Erythroblast (primary cell): ENCODE results near the gene ZCCHC7.

Experiments
- DNase-seq, 2 experiments: peaks; one replicate each; lab custom pipeline; 2025; lab: John Stamatoyannopoulos, UW
- GATA1 ChIP-seq: IDR thresholded peaks from 2 replicates; pipeline ENCODE4 v1.6.1; 2011; ENCODE audit warnings: low read depth, mild to moderate bottlenecking, control low read depth, low read length, moderate library complexity
- POLR2A ChIP-seq: IDR thresholded peaks from 2 replicates; pipeline ENCODE4 v1.6.1; 2011; ENCODE audit warnings: mild to moderate bottlenecking, low read length

ZCCHC7 gene

DNA sequence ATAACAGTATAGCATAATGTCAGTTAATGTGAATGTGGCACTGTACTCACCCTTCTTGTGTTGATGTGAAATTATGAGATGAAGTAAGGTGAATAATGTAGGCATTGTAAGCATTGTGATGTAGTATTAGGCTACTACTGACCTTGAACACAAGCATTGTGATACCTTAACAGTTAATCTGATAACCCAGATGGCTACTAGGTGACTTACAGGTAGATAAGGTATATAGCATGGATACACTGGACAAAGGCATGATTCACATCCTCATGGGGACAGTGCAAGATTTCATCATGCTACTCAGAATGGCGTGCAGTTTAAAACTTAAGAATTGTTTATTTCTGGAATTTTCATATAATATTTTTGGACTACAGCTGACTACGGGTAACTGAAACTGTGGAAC is 134.8 kb downstream of the ZCCHC7 start:
- DNase-seq = no peak
- TF ChIP-seq GATA1 (no peak), POLR2A (no peak)

DNA sequence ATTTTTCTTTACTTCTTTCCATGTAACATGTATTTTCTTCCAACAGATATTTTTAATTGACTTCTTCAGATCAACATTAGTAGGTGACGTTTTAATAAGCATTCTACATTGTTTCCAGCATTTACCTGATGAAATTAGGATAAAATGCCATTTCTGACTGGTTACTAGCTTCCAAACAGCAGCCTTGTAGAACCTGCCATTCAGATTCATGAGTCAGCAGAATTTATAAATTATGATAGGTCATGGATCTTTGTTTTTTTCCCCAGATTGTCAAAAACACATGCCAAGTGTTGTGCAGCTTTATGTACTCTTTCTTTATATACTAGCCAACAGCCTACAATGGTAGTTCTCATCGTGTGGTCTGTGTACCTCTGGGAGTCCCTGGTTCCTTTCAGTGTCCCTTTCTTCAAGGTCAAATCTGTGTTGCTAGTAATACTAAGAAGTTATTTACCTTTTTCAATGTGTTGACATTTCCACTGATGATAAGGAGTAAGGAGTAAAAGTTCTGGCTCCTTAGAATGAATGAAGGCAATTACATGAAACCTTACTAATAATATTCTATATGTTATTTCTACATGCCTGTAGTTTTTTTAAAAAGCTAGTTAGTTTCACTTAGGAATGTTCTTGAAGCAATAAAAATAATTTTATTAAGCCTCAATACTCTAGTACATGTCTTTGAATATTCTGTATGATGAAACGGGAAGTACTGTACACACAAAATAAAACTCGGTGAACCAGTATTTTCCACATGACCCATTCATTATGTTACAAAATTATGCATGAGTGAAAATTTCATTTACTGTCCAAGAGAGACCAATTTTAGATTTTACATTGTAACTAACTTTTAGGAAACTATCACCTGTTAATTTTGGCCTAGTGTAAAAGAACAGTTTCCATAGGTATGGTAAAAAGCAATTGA is 135.8 kb downstream of the ZCCHC7 start:
- no peak for TF ChIP-seq GATA1
- no peak for TF ChIP-seq POLR2A

DNA sequence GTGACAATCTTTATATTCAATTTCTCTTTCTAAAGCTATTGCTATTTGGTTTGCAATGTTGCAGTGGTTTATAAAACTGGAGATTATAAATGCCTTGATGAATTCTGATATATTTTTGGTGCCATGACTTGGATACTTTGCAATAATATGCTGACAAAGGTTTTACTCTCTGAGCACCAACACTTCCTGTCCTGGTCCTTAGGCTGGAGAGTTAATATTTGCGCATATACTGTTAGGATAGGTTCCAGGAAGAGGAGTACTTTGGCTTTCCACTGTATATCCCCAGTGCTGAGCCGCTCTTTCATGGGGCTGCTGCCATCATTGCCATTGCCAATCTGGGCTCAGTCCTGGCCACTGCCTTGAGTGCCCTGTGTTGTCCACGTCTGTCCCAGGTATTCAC is 139.6 kb downstream of the ZCCHC7 start:
- no peak for DNase-seq

More for the DNA sequence above, 135.8 kb downstream of the ZCCHC7 start:
- no peak for DNase-seq

DNA sequence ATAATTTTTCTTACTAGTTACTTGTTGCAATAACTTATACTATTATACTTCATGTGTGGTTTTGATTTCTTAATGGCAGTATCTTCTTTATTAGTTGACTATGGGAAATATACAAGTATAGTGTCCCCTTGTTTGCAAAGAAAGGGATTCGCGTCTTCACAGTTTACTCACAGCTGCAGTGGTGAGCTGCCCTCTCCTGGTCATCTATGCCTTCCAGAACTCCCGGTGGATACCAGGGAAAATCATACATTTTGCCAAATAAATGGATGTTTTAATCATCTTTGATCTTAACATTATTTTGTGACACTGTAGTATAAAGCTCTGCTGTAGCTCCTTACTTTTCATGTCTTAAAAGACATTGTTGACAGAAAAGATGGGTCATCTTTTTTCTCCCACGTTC is 142.0 kb downstream of the ZCCHC7 start:
- TF ChIP-seq GATA1 (no peak), POLR2A (no peak)
- DNase-seq = peak; percentile 10 to 29

More for the DNA sequence above, 139.6 kb downstream of the ZCCHC7 start:
- TF ChIP-seq POLR2A = no peak
- TF ChIP-seq GATA1 = no peak

DNA sequence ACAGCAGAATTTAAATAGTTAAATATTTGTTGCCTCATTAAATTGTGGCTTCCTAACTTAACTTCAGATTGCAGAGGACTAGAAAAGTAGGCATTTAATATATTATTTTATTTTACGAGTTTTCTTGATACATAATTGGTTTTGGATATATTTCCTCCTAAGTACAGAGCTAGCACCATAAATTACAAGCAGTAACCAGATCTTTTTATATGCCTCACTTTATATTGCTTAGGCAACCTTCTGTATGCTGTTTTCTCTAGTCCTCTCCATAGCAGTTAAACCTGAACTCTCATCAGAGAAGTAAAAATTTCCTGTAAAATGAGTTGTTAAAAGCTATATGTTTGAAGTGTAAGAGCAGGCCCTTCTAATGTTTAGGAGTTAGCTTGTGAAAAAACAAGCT is 144.2 kb downstream of the ZCCHC7 start:
- DNase-seq = no peak

DNA sequence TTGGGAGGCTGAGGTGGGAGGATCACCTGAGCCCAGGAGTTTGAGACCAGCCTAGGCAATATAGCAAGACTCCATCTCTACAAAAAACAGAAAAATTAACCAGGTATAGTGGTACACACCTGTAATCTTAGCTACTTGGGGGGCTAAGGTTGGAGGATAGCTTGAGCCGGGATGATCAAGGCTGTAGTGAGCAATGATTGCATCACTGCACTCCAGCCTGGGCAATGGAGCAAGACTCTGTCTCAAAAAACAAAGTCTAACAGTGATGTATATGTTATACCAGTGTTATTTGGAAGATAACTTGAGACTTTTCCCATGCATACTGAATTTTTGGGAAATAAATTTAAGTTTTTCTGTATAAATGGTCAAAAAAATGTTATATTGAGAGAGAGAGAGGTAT is 146.3 kb downstream of the ZCCHC7 start:
- DNase-seq = no peak
- TF ChIP-seq GATA1 (no peak), POLR2A (no peak)

More for the DNA sequence above, 144.2 kb downstream of the ZCCHC7 start:
- TF ChIP-seq POLR2A (no peak), GATA1 (no peak)

DNA sequence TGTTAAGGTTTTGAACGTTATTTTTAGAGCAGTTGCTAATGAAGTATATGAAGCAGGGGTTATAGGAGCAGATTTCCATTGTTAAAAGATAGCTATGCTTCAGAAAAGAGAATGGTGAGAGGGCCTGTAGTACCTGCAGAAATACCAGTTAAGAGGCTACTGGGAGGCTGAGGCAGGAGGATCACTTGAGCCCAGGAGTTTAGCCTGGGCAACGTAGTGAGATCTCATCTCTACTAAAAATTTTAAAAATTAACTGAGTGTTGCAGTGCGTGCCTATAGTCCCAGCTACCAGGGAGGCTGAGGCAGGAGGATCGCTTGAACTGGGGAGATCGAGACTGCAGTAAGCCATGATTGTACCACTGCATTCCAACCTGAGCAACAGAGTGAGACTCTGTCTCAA is 148.8 kb downstream of the ZCCHC7 start:
- DNase-seq = no peak
- TF ChIP-seq POLR2A (no peak), GATA1 (no peak)

DNA sequence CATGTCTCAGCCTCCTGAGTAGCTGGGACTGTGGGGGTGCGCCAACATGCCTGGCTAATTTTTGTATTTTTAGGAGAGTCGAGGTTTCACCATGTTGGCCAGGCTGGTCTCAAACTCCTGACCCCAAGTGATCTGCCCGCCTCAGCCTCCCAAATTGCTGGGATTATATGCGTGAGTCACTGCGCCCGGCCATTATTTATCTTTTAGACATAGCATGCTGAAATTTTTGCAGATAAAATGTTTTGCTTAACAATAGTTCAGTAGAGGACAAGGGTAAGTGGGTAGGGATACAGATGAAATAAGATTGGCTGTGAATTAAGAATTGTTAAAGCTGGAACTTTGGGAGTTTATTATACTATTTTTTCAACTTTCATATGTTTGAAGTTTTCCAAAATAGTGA is 151.3 kb downstream of the ZCCHC7 start:
- DNase-seq = no peak
- TF ChIP-seq GATA1 (no peak), POLR2A (no peak)

DNA sequence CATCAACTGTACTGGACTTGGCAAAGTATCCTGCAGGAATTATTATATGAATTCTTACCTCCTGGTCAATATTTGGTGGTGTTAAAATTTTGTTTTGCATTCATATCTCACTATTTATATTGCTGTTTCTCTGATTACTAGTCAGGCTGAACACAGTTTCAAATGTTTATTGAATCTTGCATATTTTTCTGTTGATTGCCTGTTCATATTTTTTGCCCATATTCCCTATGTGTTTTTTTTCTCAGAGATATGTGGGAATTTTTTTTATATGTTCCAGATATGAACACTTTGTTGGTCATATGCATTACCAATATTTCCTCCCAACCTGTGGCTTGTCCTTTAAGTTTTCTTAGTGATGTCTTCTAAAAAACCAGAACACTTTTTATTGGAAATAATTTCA is 153.2 kb downstream of the ZCCHC7 start:
- no peak for TF ChIP-seq GATA1
- TF ChIP-seq POLR2A = no peak
- DNase-seq = no peak

DNA sequence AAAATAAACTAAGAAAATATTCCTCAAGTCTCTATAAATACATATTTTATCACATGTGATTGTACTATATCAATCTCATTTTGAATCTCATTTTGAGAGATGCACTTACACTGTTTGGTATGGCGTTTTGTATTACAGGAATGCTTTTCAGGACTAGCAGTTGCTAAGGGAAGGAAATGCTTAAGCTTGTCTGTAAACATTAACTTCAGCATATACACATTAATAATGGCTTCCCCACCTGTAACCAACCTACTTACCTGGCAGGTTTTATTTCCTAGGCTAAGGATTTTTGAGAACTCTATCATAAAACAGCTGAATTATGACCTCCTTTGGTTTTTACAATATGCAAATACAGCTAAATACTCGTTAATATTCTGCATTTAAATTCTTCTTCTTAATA is 161.2 kb downstream of the ZCCHC7 start:
- DNase-seq = no peak
- TF ChIP-seq GATA1 (no peak), POLR2A (no peak)

DNA sequence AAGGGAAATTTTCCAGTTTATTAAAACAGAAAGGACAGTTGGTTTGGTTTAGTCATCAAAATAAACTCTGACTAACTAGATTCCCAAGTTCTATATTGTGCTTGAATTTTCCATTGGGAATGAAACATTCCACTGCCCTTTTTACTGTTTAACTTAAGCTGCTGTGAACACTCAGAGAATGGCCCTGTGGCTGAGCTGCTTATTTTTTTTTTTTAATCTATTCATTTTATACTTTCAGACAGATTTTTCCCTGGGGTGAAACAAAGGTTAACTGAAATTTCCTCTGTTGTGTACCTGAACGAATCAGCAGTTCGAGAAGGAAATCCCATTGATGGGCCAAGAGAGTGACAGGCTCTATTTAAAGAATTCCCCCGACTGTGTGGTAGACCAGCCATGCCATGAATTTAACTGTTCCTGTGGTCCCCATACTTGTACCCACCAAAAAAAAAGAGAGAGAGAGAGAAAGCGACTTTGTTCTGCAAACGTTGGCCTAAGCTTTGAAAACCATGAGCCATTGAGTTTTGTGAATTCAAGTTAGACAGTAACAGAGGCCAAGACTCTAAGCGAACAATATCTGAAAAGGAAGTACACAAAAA is 163.5 kb downstream of the ZCCHC7 start:
- no peak for TF ChIP-seq POLR2A
- no peak for TF ChIP-seq GATA1
- no peak for DNase-seq

DNA sequence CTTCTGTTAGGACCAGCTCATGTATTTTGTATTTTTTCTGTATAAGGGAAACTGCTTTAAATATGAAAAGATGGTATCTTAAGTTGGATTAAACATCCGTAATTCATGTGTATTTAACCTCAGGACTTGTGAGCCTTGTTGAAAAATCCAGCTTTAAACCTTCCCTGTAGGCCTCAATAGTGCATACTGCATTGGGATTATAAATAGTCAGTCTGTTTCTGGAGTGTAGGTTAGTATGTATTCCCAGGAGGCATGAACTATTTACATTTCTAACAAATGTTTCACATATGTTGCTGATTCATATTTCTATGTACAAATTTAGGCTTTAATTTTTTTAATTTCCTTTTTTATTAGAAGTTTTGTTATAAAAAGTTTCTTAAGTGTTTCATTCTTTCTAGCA is 164.3 kb downstream of the ZCCHC7 start:
- DNase-seq = no peak
- TF ChIP-seq POLR2A = no peak
- TF ChIP-seq GATA1 = no peak

DNA sequence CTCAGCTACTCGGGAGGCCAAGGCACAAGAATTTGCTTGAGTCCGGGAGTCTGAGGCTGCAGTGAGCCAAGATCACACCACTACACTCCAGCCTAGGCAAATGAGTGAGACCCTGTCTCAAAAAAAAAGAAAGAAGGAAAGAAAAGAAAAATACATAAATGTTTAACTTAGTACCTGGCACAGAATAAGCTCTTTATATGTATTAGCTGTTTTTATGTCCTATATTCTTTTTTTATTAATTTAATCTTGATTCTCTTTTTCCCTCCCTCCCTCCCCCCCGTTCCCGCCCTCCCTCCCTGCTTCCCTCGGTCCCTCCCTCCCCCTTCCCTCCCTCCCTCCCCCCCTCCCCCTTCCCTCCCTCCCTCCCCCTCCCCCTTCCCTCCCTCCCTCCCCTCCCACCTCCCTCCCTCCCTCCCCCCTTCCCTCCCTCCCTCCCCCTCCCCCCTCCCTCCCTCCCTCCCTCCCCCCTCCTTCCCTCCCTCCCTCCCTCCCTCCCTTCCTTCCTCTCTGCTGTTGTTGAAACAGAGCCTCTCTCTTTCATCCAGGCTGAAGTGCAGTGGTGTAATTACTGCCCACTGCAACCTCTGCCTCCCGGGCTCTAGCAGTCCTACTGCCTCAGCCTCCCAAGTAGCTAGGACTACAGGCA is 166.3 kb downstream of the ZCCHC7 start:
- no peak for TF ChIP-seq GATA1
- TF ChIP-seq POLR2A = no peak

DNA sequence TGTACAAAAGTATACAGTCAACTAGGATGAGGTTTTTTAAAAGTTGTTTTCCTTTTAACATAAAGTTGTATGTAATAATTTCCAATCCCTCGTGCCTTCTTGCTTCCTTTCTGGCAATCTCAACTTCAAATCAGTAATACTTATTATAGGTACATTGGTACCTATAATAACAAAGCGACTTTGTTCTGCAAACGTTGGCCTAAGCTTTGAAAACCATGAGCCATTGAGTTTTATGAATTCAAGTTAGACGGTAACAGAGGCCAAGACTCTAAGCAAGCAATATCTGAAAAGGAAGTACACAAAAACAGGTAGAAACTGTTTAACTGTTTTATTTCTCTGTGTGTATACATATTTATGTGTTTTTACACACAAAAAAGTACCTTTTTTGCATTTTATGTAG is 166.9 kb downstream of the ZCCHC7 start:
- TF ChIP-seq GATA1 (no peak), POLR2A (no peak)
- DNase-seq = no peak

More for the DNA sequence above, 166.3 kb downstream of the ZCCHC7 start:
- DNase-seq = no peak

DNA sequence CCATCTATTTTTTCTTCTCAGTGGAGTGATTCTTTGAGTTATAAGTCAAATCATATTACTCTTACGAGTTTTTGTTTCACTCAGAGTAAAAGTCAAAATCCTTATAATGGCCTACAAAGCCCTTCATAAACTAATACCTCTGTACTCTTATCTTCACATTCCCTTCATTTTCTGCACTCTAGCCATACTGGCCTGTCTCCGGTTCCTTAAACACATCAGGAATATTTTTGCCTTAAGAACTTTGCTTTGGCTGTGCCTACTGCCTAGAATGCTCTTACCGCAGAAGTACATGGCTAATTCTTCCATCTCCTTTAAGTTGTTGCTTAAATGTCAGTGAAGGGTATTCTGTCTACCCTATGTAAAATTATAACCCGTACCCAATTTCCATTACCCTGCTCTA is 169.3 kb downstream of the ZCCHC7 start:
- peak in 1 of 2 experiments; percentile 20 for DNase-seq
- TF ChIP-seq POLR2A = no peak
- TF ChIP-seq GATA1 = no peak
